ENCODE measurements around the gene SYNJ1. TPM values are rescaled to one million over a fixed set of nuclear protein-coding genes. Genes with fewer than 3 reads are reported as not detected.

The SYNJ1 gene
- total and polyA plus RNA-seq, 2 of the 4 experiments (the other 2 are of a cell fraction), result 3.6 to 4.6 TPM

DNA sequence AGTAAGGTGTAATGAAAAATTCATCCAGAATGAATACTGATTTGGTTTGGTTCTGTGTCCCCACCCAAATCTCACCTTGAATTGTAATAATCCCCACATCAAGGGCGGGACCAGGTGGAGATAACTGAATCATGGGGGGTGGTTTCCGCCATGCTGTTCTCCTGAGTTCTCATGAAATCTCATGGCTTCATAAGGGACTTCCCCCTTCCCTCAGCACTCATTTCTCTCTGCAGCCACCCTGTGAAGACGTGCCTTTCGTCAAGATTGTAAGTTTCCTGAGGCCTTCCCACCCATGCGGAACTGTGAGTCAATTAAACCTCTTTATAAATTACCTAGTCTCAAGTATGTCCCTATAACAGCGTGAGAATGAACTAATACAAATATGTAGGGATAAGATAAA lies 5.5 kb upstream of the SYNJ1 start:
- Histone ChIP-seq H2BK15ac (ENCODE audit: low read depth, low read length) (no peak overlapping the region), H3K4me1 (ENCODE audit: control insufficient read depth, insufficient read depth, low read length) (no peaks in the 10 kb centered on the region), H3K4me2 (ENCODE audit: low read depth, low read length) (no peak overlapping the region), H3K56ac (ENCODE audit: extremely low read depth, insufficient read depth, low read length) (no peak overlapping the region), H2AFZ (replicated peaks; ENCODE audit: low read length, poor library complexity) (no peak overlapping the region), H3K9me1 (ENCODE audit: insufficient read depth, low read length) (peaks cover 2% of the 10 kb centered on the region; the same call in 1 of the 2 replicates), H3K23ac (ENCODE audit: low read depth, low read length) (no peak overlapping the region), H4K8ac (ENCODE audit: low read depth in 2 of 2, low read length in 2 of 2) (no peak overlapping the region), H3K36me3 (ENCODE audit: control insufficient read depth, insufficient read depth, low read length) (peaks cover 9% of the 10 kb centered on the region), H3K14ac (replicated peaks; ENCODE audit: low read depth, low read length) (no peak overlapping the region), H3K9ac (ENCODE audit: low read depth, low read length) (no peak overlapping the region), H3K9me3 (ENCODE audit: control insufficient read depth, insufficient read depth, low read length) (no peaks in the 10 kb centered on the region), H3K18ac (ENCODE audit: low read depth, low read length) (no peak overlapping the region), H3K79me1 (ENCODE audit: low read depth in 1 of 2, low read length in 2 of 2) (no peaks in the 10 kb centered on the region; a peak in 1 of 4 replicates), H2BK120ac (ENCODE audit: low read depth, low read length) (no peak overlapping the region), H2AK9ac (replicated peaks; ENCODE audit: low read depth, low read length, poor library complexity) (no peak overlapping the region), H4K91ac (ENCODE audit: insufficient read depth, low read depth, low read length) (no peak overlapping the region), H4K20me1 (ENCODE audit: insufficient read depth, low read length) (no peaks in the 10 kb centered on the region), H2AK5ac (ENCODE audit: low read depth, low read length) (no peak overlapping the region), H2BK5ac (ENCODE audit: low read depth, low read length, poor library complexity, severe bottlenecking) (no peak overlapping the region), H3K4me3 (ENCODE audit: insufficient read depth, low read depth, low read length) (no peak overlapping the region), H3K4ac (ENCODE audit: low read depth, low read length) (no peak overlapping the region), H3K27ac (ENCODE audit: insufficient read depth, low read length) (no peak overlapping the region), H4K5ac (ENCODE audit: low read depth, low read length) (no peak overlapping the region), H3K27me3 (ENCODE audit: control insufficient read depth, insufficient read depth, low read length) (no peaks in the 10 kb centered on the region), H2BK20ac (ENCODE audit: low read depth, low read length) (no peak overlapping the region)
- ATAC-seq (ENCODE audit: low read depth) (no peak), DNase-seq (no peak)
- dilution Hi-C loops (cut with HindIII; ENCODE audit: low sequenced_read_pairs, unreplicated experiment), result no loop called here
- in situ Hi-C loops (cut with MboI; ENCODE audit: low sequenced_read_pairs), result loop anchor here (25.0 kb wide), 1 partner anchor 346 kb away; the partner anchor contains the start of gene URB1
- ChIA-PET CTCF (no interaction called here), POLR2A (ENCODE audit: unreplicated experiment) (no interaction called here)
- intact Hi-C loops (cut with micrococcal nuclease), result no loop called here
- no CpG with 5 or more reads among the region's 6 CpGs for WGBS, 2 experiments (ENCODE audit: extremely low coverage in 2 of 2, insufficient read length in 1 of 2)
- BruUV-seq (replicated peaks), result no TSS peak
- TF ChIP-seq CEBPB (IDR thresholded peaks at IDR 0.05; ENCODE audit: low read depth, low read length) (no peak), MAFK (IDR thresholded peaks at IDR 0.05; ENCODE audit: low read depth, low read length) (no peak), RAD21 (IDR thresholded peaks at IDR 0.05; ENCODE audit: low read length) (no peak), RCOR1 (IDR thresholded peaks at IDR 0.05; ENCODE audit: insufficient replicate concordance, low read length) (no peak), MXI1 (IDR thresholded peaks at IDR 0.05; ENCODE audit: borderline replicate concordance, low read depth, low read length) (no peak), BHLHE40 (IDR thresholded peaks at IDR 0.05; ENCODE audit: low read depth, low read length) (no peak)
